Stimulated activated CD4-positive, alpha-beta T cell treated with anti-CD3 and anti-CD28 coated beads, Interleukin-15, amount 100 ng/mL, for 24 hours (primary cell): ENCODE measurements around the gene UROC1.

Experiments used
- DNase-seq: peaks from one replicate; pipeline ENCODE4 v3.0.0-alpha.2; 2020

Gene UROC1

GRCh38 chr3:126515066-126515706 lies 2.4 kb downstream of the UROC1 start:
- no peak for DNase-seq

- no peak for DNase-seq
These were observed 3.4 kb downstream of the UROC1 start for GRCh38 chr3:126514161-126514560.

GRCh38 chr3:126512916-126513650 lies 4.5 kb downstream of the UROC1 start:
- DNase-seq, result no peak

- DNase-seq, result no peak
These were observed 5.5 kb downstream of the UROC1 start for GRCh38 chr3:126512026-126512425.

- DNase-seq, result no peak
These were observed 6.3 kb downstream of the UROC1 start for GRCh38 chr3:126511291-126511690.

GRCh38 chr3:126510308-126510910 lies 7.2 kb downstream of the UROC1 start:
- DNase-seq, result no peak

- no peak for DNase-seq
These were observed 7.8 kb downstream of the UROC1 start for GRCh38 chr3:126509597-126510307.

- no peak for DNase-seq
These were observed 9.0 kb downstream of the UROC1 start for GRCh38 chr3:126508564-126508964.

GRCh38 chr3:126507886-126508285 lies 9.7 kb downstream of the UROC1 start:
- DNase-seq, result no peak

GRCh38 chr3:126503701-126504100 lies 13.9 kb downstream of the UROC1 start:
- DNase-seq, result no peak

GRCh38 chr3:126502656-126503055 lies 14.9 kb downstream of the UROC1 start:
- no peak for DNase-seq

- DNase-seq, result no peak
These were observed 15.8 kb downstream of the UROC1 start for GRCh38 chr3:126501736-126502135.

GRCh38 chr3:126501054-126501453 lies 16.5 kb downstream of the UROC1 start:
- DNase-seq, result no peak

GRCh38 chr3:126500016-126500415 lies 17.6 kb downstream of the UROC1 start:
- DNase-seq, result no peak

- DNase-seq, result no peak
These were observed 18.2 kb downstream of the UROC1 start for GRCh38 chr3:126499401-126499800.

- DNase-seq, result no peak
These were observed 18.6 kb downstream of the UROC1 start for GRCh38 chr3:126498929-126499328.

GRCh38 chr3:126498461-126498860 lies 19.1 kb downstream of the UROC1 start:
- no peak for DNase-seq

- no peak for DNase-seq
These were observed 19.6 kb downstream of the UROC1 start for GRCh38 chr3:126497956-126498355.

GRCh38 chr3:126496894-126497850 lies 20.4 kb downstream of the UROC1 start:
- no peak for DNase-seq

- no peak for DNase-seq
These were observed 21.8 kb downstream of the UROC1 start for GRCh38 chr3:126495786-126496185.

- no peak for DNase-seq
These were observed 22.7 kb downstream of the UROC1 start for GRCh38 chr3:126494970-126495230.

- no peak for DNase-seq
These were observed 23.2 kb downstream of the UROC1 start for GRCh38 chr3:126494204-126494969.
